Activated naive CD4-positive, alpha-beta T cell treated with anti-CD3 and anti-CD28 coated beads, Interleukin-2, amount 10 ng/mL, durations not matched to agents 7 days and 5 days (primary cell): ENCODE measurements around the gene SAA4.
"Not testable (repeated sequence)": the region's sequence is repeated elsewhere in the genome, so short reads cannot be mapped to it uniquely, and the experiment has no call there.

Experiments
- CTCF ChIA-PET: fragments of 350-600 bp; sonication (Branson Sonifier 250); formaldehyde crosslinking; loops from one replicate; lab custom pipeline; 2021; ENCODE audit warnings: antibody characterized with exemption; lab: Charles Lee
- DNase-seq: peaks from one replicate; pipeline ENCODE4 v3.0.0-alpha.2; 2020
- H3K27ac Mint-ChIP-seq: one replicate; pipeline ENCODE4 v1.8.0; 2021; ENCODE audit warnings: mild to moderate bottlenecking, moderate library complexity, mixed read lengths
- H3K27me3 Mint-ChIP-seq: one replicate; pipeline ENCODE4 v1.8.0; 2021; ENCODE audit warnings: mild to moderate bottlenecking, mixed read lengths
- H3K36me3 Mint-ChIP-seq: one replicate; pipeline ENCODE4 v1.8.0; 2021; ENCODE audit warnings: mixed read lengths
- H3K4me1 Mint-ChIP-seq: one replicate; pipeline ENCODE4 v1.8.0; 2021; ENCODE audit warnings: mixed read lengths
- H3K4me3 Mint-ChIP-seq: one replicate; pipeline ENCODE4 v1.8.0; 2021; ENCODE audit warnings: mild to moderate bottlenecking, moderate library complexity, mixed read lengths
- H3K9me3 Mint-ChIP-seq: one replicate; pipeline ENCODE4 v1.8.0; 2021; ENCODE audit warnings: mixed read lengths

SAA4 gene

DNA sequence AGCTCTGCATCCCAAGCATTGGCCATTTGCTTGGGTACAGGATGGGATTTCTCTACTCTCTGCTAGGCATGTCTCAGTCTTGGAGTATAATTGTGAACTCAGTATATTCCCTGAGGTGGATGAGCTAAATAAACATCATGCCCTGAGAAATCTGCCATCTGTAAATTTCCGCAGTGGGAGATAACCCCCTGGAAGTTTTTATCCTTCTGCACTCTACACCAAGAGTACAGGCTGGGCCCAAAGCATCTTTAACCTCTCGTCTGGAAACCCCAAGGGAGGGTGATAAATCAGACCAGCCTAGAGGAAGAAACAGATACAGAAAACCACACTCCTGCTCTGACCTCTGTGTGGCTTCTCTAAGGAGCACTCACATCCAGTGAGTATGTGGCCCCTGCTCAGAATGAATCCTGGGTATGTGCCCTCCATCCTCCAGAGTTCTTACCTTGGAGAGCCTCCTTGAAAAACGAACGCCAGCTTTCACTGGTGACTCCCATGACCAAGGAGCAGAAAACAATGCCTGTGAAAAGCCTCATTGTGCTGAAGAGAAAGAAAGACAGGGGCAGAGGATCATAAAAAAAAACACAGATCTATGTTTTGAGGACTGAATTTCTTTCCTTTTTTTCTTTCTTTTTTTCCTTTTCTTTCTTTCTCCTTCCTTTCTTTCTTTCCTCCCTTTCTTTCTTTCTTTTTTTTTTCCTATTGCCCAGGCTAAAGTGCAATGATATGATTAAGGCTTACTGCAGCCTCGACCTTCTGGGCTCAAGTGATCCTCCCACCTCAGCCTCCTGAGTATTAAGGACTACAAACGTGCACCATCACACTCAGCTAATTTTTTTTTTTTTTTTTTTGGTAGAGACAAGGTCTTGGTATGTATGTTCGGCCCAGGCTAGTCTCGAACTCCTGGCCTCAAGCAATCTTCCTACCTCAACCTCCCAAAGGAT lies 938 bp downstream of the SAA4 start:
- H3K36me3 Mint-ChIP-seq, result no peaks in the 10 kb centered on the region
- CTCF ChIA-PET, result interaction anchor here (2.7 kb wide), 1 partner anchor 8 kb away, joined by 13 read pairs; no protein-coding TSS in a partner anchor
- no peak overlapping the region for H3K27ac Mint-ChIP-seq
- H3K9me3 Mint-ChIP-seq, result no peaks in the 10 kb centered on the region
- no peak overlapping the region for H3K4me3 Mint-ChIP-seq
- DNase-seq, result no peak
- H3K27me3 Mint-ChIP-seq, result peaks cover 55% of the 10 kb centered on the region
- no peaks in the 10 kb centered on the region for H3K4me1 Mint-ChIP-seq

GRCh38 chr11:18233912-18234311 lies 2.7 kb downstream of the SAA4 start:
- Mint-ChIP-seq H3K27ac (no peak overlapping the region), H3K27me3 (peaks cover 46% of the 10 kb centered on the region), H3K4me1 (no peaks in the 10 kb centered on the region), H3K9me3 (no peaks in the 10 kb centered on the region), H3K36me3 (no peaks in the 10 kb centered on the region), H3K4me3 (no peak overlapping the region)
- DNase-seq, result no peak
- CTCF ChIA-PET, result interaction anchor here (2.7 kb wide), 1 partner anchor 10 kb away, joined by 13 read pairs; no protein-coding TSS in a partner anchor

GRCh38 chr11:18230859-18231258 lies 5.7 kb downstream of the SAA4 start:
- peaks cover 38% of the 10 kb centered on the region for H3K27me3 Mint-ChIP-seq
- H3K4me1 Mint-ChIP-seq, result no peaks in the 10 kb centered on the region
- H3K36me3 Mint-ChIP-seq, result no peaks in the 10 kb centered on the region
- DNase-seq, result no peak
- no peaks in the 10 kb centered on the region for H3K9me3 Mint-ChIP-seq
- CTCF ChIA-PET, result interaction anchor here (0.6 kb wide), 1 partner anchor 21 kb away, joined by 3 read pairs; no protein-coding TSS in a partner anchor
- no peak overlapping the region for H3K27ac Mint-ChIP-seq
- H3K4me3 Mint-ChIP-seq, result no peak overlapping the region

DNA sequence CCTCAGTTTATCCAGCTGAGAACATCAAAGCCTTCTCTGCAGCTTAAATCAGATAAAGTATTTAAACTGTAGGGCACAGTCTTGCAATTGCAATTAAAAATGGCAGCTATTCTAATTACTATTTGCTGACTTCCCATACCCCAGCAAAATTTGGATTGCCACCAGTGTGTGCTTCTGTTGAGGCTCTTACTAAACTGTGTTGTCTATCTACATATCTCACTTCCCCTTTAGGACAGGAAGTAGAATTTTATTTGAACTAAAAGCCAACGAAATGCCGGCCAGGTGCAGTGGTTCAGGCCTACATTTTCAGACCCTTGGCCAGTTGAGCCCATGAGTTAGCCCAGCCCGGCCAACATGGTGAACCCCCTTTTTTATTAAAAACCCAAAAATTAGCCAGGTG lies 7.1 kb downstream of the SAA4 start:
- Mint-ChIP-seq H3K4me1 (no peaks in the 10 kb centered on the region), H3K9me3 (no peaks in the 10 kb centered on the region), H3K27me3 (peaks cover 31% of the 10 kb centered on the region), H3K36me3 (no peaks in the 10 kb centered on the region), H3K27ac (no peak overlapping the region), H3K4me3 (no peak overlapping the region)
- DNase-seq, result no peak
- CTCF ChIA-PET, result no interaction called here

GRCh38 chr11:18225913-18226312 lies 10.7 kb downstream of the SAA4 start:
- CTCF ChIA-PET, result no interaction called here
- Mint-ChIP-seq H3K36me3 (no peaks in the 10 kb centered on the region), H3K9me3 (no peaks in the 10 kb centered on the region), H3K4me1 (no peaks in the 10 kb centered on the region), H3K27ac (no peak overlapping the region), H3K4me3 (no peak overlapping the region), H3K27me3 (peaks cover 20% of the 10 kb centered on the region)
- DNase-seq, result no peak

GRCh38 chr11:18223591-18224387 lies 12.8 kb downstream of the SAA4 start:
- Mint-ChIP-seq H3K27ac (no peak overlapping the region), H3K27me3 (peaks cover 30% of the 10 kb centered on the region), H3K36me3 (no peaks in the 10 kb centered on the region), H3K4me1 (no peaks in the 10 kb centered on the region), H3K9me3 (no peaks in the 10 kb centered on the region), H3K4me3 (no peak overlapping the region)
- DNase-seq, result no peak
- CTCF ChIA-PET, result interaction anchor here (0.5 to 0.8 kb wide), 2 partner anchors 391 to 498 kb away, joined by 3 read pairs; no protein-coding TSS in a partner anchor

GRCh38 chr11:18222814-18223421 lies 13.7 kb downstream of the SAA4 start:
- DNase-seq, result no peak
- CTCF ChIA-PET, result no interaction called here
- Mint-ChIP-seq H3K4me1 (no peaks in the 10 kb centered on the region), H3K27ac (no peak overlapping the region), H3K9me3 (no peaks in the 10 kb centered on the region), H3K4me3 (no peak overlapping the region), H3K27me3 (peaks cover 31% of the 10 kb centered on the region), H3K36me3 (no peaks in the 10 kb centered on the region)

GRCh38 chr11:18221274-18221876 lies 15.2 kb downstream of the SAA4 start:
- no peak overlapping the region for H3K4me3 Mint-ChIP-seq
- no peaks in the 10 kb centered on the region for H3K36me3 Mint-ChIP-seq
- H3K27me3 Mint-ChIP-seq, result peaks cover 29% of the 10 kb centered on the region
- no peaks in the 10 kb centered on the region for H3K4me1 Mint-ChIP-seq
- H3K9me3 Mint-ChIP-seq, result no peaks in the 10 kb centered on the region
- no peak overlapping the region for H3K27ac Mint-ChIP-seq
- CTCF ChIA-PET, result interaction anchor here (0.7 kb wide), 1 partner anchor 18 kb away, joined by 3 read pairs; no protein-coding TSS in a partner anchor
- no peak for DNase-seq

GRCh38 chr11:18209058-18209457 lies 27.5 kb downstream of the SAA4 start:
- H3K27me3 Mint-ChIP-seq, result peaks cover 60% of the 10 kb centered on the region
- H3K27ac Mint-ChIP-seq, result no peak overlapping the region
- no peaks in the 10 kb centered on the region for H3K9me3 Mint-ChIP-seq

GRCh38 chr11:18204771-18205170 lies 31.8 kb downstream of the SAA4 start:
- CTCF ChIA-PET, result interaction anchor here (1.0 kb wide), 1 partner anchor 216 kb away, joined by 5 read pairs; no protein-coding TSS in a partner anchor
- Mint-ChIP-seq H3K27me3 (peaks cover 71% of the 10 kb centered on the region), H3K4me3 (no peak overlapping the region), H3K9me3 (no peaks in the 10 kb centered on the region), H3K4me1 (no peaks in the 10 kb centered on the region), H3K36me3 (no peaks in the 10 kb centered on the region), H3K27ac (no peak overlapping the region)
- no peak for DNase-seq

More at GRCh38 chr11:18209058-18209457, 27.5 kb downstream of the SAA4 start:
- Mint-ChIP-seq H3K36me3 (no peaks in the 10 kb centered on the region), H3K4me3 (no peak overlapping the region), H3K4me1 (no peaks in the 10 kb centered on the region)
- DNase-seq, result no peak
- CTCF ChIA-PET, result interaction anchor here (0.6 kb wide), 1 partner anchor 19 kb away, joined by 4 read pairs; no protein-coding TSS in a partner anchor

DNA sequence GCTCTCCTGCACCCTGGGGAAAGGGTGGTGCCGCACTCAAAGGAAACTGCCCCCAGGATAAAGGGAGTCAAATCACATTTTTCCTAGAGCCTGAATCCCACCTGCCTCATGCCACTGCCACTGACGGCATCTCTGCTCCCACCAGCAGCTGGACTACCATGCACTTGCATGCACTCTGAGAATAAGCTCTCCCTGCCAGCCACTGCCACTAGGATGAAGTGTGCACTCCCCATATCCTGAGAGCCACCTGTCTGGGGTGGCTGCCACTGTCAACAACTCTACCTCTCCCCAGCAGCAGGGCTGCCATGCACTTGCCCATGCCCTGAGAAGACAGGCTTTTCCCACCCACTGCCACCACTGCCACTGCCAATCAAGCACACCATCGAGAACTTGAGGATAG lies 32.4 kb downstream of the SAA4 start:
- Mint-ChIP-seq H3K36me3 (no peaks in the 10 kb centered on the region), H3K4me1 (no peaks in the 10 kb centered on the region), H3K4me3 (no peak overlapping the region), H3K27ac (no peak overlapping the region), H3K27me3 (peaks cover 66% of the 10 kb centered on the region), H3K9me3 (no peaks in the 10 kb centered on the region)
- DNase-seq, result no peak
- CTCF ChIA-PET, result interaction anchor here (0.6 to 1.6 kb wide), 7 partner anchors 34 to 215 kb away, joined by 3 to 12 read pairs (median 5); partner anchors contain the start of gene SERGEF

DNA sequence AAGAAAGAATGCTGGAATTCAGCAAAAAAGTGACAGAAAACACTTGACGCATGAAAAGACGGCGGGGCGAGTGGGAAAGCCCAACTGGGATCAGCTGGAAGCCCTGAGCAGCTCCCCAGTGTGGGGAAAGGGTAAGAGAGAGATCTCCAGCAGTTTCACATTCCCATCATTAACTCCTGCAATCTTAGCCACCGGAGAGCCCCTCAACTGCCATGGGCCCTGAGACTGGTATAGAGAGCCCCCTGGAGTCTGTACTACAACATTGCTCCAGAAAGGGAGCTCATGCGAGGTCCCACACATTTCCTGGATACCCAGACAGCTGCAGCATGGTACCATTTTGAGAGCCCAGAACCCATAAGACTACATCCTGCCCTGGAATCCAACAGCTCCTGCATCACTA lies 32.9 kb downstream of the SAA4 start:
- Mint-ChIP-seq H3K27ac (no peak overlapping the region), H3K4me3 (no peak overlapping the region), H3K27me3 (peaks cover 61% of the 10 kb centered on the region), H3K36me3 (no peaks in the 10 kb centered on the region), H3K9me3 (no peaks in the 10 kb centered on the region), H3K4me1 (no peaks in the 10 kb centered on the region)
- no peak for DNase-seq
- CTCF ChIA-PET, result interaction anchor here (0.6 to 1.6 kb wide), 10 partner anchors 18 to 548 kb away, joined by 3 to 12 read pairs (median 4); partner anchors contain the start of gene SERGEF

DNA sequence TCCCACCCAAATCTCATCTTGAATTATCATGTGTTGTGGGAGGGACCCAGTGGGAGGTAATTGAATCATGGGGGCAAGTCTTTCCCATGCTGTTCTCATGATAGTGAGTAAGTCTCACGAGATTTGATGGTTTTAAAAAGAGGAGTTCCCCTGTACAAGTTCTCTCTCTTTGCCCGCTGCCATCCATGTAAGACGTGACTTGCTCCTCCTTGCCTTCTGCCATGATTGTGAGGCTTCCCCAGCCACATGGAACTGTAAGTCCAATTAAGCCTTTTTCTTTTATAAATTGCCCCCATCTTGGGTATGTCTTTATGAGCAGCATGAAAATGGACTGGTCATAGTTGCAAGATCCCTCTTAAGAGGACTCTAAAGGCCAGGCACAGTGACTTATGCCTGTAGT lies 38.9 kb downstream of the SAA4 start:
- H3K36me3 Mint-ChIP-seq, DNase-seq, H3K4me1 Mint-ChIP-seq, CTCF ChIA-PET, H3K4me3 Mint-ChIP-seq, H3K9me3 Mint-ChIP-seq, H3K27ac Mint-ChIP-seq: not testable (repeated sequence)
- H3K27me3 Mint-ChIP-seq, result peaks cover 45% of the 10 kb centered on the region
